DMS53 treated with DMSO at 0.1 percent for 48 hours (cell line): ENCODE results near the gene SPATA16.

ENCODE experiments used
- DNase-seq: peaks from one replicate; lab custom pipeline; 2025; ENCODE audit not compliant: unreplicated experiment; lab: John Stamatoyannopoulos, UW

The SPATA16 gene

DNA sequence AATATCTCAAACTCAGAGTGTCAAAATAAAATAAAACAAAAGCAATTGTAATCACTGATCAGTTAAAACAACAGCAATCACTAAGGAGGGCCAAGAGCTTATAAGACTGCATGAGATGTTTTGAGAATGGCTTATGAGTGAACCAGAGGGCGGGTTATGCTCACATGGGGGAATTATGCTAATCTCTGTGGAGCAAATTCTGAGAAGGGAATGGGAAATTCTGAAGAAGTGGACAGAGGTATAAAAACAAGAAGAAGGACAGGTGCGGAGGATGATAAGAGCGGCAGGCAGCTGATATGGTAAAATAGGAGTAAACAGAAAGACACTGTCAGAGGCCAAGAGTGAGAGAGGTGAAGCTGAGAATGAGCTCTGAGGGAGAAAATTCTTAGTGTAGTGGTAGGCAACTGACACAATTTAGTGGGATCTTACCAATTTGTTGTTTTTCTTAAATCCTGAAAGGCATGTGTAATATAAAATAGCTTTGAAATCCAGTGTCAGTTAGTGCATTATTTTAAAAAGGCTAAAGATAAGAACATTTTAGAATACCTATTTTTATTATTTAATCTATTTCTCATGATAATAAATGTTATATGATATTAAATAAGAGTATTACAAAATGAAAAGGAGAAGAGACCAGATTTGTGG lies 133.8 kb downstream of the SPATA16 start:
- DNase-seq = no peak

DNA sequence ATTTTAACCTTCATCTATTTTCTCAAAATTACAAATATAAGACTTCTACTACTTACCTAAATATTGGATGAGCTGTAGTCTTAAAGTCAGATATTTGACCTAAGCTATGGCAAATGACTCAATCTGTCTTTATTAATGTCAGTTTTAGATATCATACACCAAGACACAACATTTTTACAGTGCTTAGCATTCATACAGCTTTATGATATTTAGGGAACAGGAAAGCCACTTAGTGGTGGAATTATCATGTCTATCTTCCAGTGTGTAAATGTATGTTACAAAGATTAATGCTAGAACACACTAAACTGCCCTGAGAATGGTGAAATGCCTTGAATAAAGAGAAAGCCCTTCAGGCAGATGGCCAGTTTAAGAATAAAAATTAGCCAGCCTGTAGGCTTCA lies 135.0 kb downstream of the SPATA16 start:
- DNase-seq = no peak

DNA sequence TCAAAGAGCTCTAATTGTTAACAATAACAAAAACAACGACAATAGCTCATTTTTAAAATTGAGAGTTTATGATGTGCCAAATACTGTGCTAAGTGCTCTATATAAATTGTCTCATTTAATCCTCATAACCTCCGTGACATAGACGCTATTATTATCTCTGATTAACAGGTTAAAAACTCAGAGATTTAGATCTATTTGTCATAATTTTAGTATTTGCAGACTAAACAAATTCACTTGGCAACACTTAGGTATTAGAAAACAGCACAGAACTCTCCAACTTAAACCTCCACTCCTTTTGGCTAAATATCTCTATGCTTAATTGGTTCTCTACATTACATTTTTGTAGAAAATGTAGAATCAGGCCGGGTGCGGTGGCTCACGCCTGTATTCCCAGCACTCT lies 136.4 kb downstream of the SPATA16 start:
- DNase-seq = no peak

DNA sequence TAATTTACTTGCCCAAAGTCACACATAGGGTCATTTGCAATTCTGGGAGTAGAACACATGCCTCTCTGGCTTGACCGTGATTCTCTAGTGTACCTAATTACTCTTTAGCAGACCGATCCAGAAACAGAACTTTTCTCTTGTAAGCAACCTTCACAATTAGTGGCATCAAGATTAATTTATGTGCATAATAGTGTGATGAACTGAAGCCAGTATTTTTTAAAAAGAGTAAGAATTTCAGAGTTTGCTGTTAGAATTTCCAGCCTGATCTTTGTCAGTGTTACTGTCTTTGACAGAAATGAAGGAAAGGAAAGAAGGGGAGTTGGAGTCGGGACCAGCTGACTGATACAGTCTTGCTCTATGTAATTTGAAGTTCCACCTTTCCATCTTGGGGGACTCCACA lies 137.1 kb downstream of the SPATA16 start:
- no peak for DNase-seq

DNA sequence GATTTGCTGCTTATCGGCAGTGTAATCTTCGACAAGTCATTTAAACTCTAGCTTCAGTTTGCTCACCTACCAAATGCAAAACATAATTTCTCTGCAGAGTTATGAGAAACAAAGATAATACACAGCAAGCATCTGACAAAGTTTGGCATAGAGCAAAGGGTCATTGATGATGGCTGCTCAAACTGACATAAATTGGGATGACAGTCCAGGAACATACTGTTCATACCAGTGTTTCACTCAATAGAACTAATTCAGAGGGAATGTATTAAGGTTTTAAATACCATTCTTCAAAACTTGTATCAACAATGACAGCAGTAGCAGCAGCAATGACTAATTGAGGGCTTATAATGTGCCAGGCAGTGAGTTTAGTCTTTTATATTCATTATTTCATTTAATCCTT lies 137.6 kb downstream of the SPATA16 start:
- DNase-seq = no peak

DNA sequence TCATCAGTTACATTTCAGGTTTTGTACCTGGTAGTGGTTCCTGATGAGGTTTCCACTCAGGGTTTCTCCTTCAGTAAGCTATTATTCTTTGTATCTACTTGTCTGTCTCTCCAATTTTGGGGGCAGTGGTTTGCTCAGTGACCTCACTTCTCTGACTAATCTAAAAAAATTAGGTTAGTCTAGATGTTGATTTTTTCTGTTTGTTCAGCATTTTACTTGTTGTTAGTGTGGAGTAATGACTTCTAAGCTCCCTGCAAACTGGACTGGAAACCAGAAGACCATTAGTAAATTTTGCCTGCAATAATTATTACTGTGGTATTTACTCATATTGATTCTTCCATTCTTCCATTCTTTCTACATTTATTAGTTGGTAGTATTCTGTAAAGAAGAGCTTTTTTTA lies 139.4 kb downstream of the SPATA16 start:
- DNase-seq = no peak

DNA sequence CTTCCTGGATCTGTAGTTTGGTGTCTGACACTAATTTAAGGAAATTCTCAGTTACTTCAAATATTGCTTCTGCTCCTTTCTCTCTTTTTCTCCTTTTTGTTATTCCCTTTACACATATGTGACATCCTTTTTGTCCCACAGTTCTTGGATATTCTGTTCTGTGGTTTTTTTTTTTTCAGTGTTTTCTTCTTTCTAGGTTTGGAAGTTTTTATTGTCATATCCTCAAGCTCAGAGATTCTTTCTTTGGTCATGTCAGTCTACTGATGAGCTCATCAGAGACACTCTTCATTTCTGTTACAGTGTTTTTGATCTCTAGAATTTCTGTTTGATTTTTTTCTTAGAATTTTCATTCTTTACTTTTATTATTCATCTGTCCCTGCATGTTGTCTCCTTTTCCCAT lies 140.5 kb downstream of the SPATA16 start:
- no peak for DNase-seq

DNA sequence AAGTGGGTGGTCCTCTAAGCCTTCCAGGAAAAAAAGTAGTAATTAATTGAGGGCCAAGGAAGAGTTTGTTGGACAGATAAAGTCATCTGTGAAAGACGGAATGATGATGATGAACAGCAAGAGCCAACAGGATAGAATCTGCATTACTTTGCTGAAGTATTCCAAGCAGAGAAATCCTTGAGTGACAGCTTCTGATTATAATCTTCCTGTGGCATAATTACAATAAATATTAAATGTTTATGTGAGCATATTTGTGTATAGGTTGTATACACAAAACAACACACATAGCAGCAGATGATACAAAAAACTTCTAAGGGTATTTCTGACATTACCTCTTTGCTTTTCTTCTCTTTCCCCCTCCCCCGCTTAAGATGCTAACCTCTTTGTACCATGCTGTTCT lies 147.6 kb downstream of the SPATA16 start:
- no peak for DNase-seq

DNA sequence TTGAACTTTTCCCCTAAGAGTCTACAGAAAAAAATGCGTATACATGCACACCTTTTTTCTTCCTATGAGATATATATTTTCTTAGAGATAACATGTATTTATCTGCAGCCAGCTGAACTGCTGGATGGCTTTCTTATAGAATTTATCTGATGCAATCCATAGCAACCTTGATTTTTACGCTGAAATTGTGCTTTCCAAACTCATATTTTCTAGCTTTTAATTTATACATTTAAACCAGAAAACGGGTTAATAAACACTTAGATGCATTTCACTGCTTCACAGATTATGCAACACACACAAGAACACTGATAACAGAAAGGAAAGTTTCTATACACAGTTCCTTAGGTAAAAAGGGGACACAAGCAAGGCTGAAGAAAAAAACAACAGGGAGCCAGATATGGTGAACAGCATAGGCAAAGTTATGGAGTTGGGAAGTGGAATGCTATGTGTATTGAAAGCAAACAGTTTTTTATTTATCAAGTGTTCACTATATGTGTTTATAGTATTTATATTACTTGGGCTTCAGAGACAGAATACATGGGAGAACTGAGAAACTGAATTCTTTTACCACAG lies 149.5 kb downstream of the SPATA16 start:
- DNase-seq = no peak

DNA sequence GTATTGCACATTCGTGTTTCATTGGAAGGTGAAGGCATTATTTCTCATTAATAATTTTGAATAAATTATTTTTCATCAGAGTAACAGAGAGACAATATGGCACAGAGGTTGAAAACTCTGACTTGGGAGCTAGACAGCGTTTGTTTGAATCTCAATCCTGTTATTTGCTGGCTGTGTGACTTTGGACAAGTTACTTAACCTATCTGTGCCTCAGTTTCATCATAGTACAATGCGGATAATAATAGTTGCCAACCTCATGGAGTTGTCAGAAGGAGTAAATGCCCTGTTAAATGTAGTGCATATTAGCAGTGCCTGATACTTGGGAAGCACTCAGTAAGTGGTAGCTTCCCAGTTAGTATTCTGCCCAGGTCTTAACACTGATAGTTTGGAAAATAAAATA lies 151.7 kb downstream of the SPATA16 start:
- DNase-seq = no peak

DNA sequence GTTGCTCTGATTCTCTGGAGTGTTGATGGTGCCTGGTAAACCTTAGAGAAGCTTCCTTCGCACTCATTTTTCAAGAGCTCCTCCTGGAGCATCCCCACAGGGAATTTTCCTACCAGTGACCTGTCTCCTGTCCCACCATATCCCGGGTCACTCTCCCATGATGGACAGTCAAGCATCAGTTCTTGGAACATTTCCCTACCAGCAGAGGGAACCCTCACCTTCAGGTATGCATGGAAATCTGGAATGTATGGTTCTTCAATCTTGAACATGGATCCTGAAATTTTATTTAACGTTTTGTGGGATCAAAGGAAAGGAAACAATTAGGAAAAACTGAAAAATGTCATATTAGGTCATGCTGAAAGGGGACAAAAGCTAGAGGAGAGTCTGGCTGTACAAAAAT lies 153.8 kb downstream of the SPATA16 start:
- DNase-seq = no peak

DNA sequence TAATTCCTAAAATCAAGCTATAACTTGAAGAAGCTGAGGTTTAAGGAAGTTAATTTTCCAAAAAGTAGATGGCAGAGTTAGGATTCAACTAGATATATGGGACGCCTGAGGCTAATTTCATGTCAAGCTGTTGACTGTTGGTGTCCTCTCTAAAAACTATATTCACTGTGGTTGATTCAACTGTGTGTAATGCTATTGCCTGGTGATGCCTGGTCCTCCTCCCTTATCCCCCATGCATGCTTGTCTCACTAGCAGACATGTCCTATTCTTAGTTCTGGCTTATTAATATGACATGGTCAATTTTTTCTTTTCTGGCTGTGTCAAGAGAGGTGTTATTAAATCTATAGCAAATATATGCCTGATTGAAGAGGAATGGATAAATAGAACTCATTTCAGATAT lies 156.1 kb downstream of the SPATA16 start:
- DNase-seq = no peak

DNA sequence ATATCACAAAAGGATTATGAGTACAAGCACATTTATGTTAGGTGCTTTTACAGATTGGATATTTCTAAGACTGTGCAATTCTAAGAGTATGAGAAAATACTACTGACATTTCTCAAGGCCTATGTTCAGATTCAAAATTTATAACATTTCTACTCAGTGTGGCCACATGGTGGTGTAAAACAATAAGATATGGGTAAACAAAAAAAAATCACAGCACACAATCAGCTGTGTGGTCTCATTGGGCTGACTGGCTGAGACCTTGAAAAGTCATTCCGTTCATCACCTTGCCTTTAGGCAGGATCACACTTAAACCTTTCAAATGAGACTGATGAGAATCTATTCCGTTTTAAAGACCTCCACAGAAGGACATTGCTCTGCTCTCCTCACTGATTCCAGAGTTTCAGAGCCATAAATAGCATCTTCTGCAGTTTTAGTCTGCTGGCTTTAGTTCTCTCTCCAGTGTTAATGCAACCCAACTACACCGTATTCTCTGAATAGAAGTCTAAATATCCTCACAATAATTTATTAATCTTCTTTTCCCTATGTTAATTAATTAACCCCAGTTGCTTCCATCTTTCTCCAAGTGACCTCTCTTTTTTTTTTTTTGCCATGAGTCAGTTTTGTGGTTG lies 158.2 kb downstream of the SPATA16 start:
- no peak for DNase-seq

DNA sequence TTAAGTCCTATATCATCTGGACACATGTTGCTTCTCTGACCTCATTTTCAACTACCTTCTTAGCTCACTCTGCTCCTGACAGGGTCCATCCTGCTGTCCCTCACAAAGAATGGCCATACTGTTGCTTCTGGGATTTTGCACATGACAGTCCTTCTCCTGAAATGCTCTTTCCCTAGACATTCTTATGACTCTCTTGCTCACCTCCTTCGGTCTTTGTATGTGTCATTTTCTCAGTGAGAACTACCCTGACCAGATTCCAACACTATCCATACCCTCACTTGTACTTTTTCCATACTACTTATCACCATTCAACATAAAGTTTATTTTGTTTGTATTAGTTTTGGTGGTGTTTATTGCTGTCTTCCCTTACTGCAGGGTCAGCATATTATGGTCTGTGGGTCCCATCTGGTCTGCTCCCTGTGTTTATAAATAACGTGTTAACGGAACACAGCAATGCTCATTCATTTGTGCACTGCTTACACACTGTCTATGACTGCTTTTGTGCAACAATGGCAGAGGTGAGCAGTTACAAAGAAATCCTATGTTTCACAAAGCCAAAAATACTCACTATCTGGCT lies 159.5 kb downstream of the SPATA16 start:
- DNase-seq = no peak

DNA sequence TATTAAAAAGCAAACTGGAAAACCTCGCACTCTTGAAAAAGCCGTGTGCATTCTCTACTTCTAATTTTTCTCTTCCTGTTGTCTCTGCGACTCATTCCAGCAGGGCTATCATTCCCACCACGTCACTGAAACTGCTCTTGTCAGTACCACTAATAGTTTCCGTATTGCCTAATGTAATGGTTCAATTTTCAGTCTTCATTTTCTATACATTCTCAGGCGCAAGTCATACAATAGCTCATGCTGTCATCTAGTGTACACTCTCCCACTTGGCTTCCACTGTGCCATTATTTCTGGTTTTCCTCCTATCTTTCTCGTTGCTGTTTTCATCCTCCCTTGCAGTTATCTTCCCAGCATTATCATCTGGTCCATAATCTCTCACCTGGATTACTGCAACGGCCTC lies 160.2 kb downstream of the SPATA16 start:
- DNase-seq = no peak

DNA sequence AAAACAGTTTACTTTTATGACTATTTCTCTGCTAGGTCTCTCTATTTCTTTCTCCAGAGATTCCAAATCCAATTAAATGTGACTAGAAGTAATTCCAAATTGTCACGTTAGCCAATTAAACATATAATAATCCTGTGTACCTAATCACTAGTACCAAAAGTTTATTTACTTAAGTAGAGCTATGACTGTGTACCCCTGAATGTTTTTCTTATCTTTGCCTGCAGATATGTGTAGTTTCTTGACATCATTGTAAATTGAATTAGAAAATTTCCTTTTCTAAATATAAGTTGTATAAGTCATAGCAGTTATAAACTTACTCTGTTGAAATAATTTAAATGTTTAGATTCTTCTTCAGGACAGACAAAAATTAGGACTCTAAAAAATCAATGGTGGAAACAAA lies 163.3 kb downstream of the SPATA16 start:
- DNase-seq = no peak

DNA sequence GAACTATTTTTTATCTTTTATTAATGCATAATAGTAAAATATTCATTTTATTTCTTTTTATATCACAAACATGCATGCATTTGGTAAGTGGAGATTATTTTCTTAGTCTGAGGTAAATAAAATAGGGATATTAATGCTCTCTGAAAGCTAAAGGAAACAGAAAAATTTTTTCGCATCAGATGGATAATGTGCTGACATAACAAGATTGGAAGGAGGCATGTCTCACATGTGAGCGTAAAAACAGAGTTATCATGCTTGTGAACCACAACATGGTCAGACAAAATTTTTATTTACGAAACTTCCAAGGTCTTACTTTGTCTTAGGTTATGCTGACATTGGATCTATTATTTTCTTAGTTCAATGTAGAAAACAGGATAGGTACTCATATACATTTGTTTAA lies 166.1 kb downstream of the SPATA16 start:
- DNase-seq = no peak

DNA sequence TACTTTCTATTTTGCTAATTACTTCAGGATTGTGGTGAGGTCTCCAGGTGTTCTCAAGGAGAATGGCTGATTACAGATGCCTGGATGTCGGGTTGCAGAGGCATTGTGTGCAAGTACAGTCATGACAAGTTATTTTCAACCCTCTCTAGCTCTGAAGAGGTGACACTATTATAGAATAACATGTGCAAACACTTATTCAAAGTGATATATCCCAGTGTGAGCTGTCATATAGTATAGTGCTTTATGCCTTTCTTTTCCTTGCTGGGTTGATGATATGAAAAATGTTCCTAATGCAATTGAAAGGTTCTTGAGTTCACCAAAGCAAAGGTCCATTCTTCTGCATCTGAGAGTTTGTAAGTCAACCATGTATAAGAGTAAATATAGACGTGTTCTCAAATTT lies 167.2 kb downstream of the SPATA16 start:
- no peak for DNase-seq

DNA sequence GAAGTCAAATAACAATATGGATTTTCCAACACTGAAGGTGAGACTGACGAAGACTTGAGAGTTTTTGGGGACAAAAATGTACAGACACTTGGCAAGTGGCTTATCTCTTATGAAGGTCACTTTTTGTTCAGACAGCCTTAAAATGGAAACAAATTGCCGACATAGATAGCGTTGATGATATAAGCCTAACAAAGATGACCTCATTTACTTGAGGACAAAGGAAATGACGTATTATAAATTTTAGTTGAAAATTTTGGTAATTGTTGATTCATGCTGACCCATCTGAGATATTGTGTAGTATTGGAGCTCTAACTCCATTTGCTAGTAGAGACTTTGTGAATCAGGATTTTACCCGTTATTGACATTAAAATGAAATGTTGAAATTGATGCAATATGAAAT lies 168.3 kb downstream of the SPATA16 start:
- no peak for DNase-seq

DNA sequence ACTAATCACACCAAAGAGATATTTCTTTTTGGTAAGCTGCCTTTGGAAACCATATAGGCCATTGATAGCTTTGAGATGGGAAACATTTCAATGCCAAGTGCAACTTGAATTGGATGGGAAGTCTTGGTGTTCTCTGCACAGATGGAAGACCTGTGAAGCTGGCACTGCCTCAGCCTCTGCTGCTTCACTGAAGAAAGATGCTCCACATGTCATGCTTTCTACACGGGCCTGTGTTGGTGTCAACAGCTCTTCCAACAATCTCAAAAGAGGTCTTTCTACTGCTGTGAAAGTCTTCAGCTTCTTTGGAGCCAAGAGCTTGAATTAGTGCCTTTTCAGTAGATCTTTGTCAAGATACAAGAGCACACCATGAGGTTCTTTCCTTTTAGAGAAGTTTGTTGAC lies 169.0 kb downstream of the SPATA16 start:
- DNase-seq = no peak

DNA sequence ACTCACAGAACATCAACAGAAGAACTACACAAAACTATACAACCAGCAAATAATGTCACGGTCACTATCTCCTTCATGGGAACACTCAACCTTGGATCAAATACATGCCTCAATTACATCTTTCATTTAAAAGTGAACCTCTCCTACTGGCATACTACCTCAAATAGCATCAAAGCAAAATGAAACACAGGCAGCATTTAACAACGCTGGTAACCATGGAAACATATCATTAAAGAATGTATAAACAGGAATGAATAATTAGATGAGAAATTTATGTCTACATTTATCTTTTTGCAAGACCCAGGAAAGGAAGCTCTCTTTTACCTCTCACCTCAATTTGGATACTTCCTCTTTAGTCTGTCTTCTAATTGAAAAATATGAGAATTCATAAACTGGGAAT lies 172.4 kb downstream of the SPATA16 start:
- no peak for DNase-seq

DNA sequence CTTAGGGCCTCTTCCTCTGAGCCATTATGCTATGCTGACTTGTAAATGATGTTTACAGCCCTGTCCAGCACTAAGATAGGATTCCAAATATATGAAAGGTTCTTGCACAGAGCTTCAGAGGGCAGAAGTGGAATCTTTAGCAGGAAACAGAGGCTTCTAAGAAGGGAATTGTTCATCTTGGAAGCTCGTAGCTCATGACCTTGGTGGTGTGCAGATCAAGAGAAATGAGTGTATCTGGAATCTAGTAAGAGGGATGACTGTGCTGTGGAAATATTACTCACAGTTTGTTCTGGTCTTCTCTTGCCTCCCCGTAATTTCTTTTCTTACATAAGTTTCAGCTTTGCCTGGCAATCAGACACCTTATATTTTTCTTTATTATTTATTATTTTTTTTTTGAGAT lies 175.8 kb downstream of the SPATA16 start:
- no peak for DNase-seq
